ENCODE data around the gene CARMIL1. TPM values are rescaled to one million over a fixed set of nuclear protein-coding genes. Genes with fewer than 3 reads are reported as not detected.

Gene CARMIL1
- total RNA-seq, 1 experiment from 2014 or later: 23.6 TPM

DNA sequence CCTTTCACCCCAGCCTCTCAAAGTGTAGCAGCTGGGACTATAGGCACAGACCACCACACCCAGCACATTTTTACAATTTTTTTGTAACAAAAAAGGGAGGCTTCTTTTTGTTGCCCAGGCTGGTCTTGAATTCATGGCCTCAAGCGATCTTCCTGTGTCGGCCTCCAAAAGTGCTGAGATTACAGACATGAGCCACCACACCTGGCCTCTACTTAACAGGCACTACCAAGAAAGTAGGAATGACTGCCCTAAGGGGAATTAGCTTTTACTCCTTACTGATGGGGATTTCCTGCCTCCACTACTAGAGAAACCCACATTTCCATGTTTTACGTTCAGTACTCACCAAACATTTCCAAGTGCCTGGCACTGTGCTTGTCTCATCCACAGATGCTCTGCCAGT, 109.6 kb downstream of the CARMIL1 start:
- Mint-ChIP-seq H3K27me3 (ENCODE audit: low read depth) (no peaks in the 10 kb centered on the region), H3K27ac (no peak overlapping the region; a peak in 1 of 7 replicates), H3K4me3 (no peak overlapping the region), H3K9me3 (no peaks in the 10 kb centered on the region), H3K4me1 (peaks cover 7 to 10% of the 10 kb centered on the region in 2 experiments), H3K36me3 (ENCODE audit: insufficient read depth in 1 of 3, low read depth in 3 of 3) (no peaks in the 10 kb centered on the region)
- H4K5ac ChIP-seq (ENCODE audit: insufficient read length, low read depth, low read length): no peak overlapping the region
- H2BK12ac ChIP-seq (ENCODE audit: insufficient read length, low read depth, low read length): no peak overlapping the region
- no peaks in the 10 kb centered on the region for H3K4me1 ChIP-seq (ENCODE audit: insufficient read depth, low read length)
- H3K9ac ChIP-seq (ENCODE audit: extremely low read depth, insufficient read length, low read length): no peak overlapping the region
- no peaks in the 10 kb centered on the region for H3K9me3 ChIP-seq (ENCODE audit: control insufficient read depth, low read depth, low read length)
- H2BK120ac ChIP-seq (ENCODE audit: low read depth, low read length, poor library complexity, severe bottlenecking): no peak overlapping the region
- no peak overlapping the region for H4K91ac ChIP-seq (ENCODE audit: insufficient read length, low read depth, low read length)
- H2BK20ac ChIP-seq (ENCODE audit: low read depth, low read length, poor library complexity, severe bottlenecking): no peak overlapping the region
- no peak overlapping the region for H2AFZ ChIP-seq (ENCODE audit: low read length)
- H4K8ac ChIP-seq (replicated peaks; ENCODE audit: insufficient read length, low read depth, low read length): no peak overlapping the region
- peaks cover 4% of the 10 kb centered on the region; the same call in 1 of the 2 replicates for H3K79me2 ChIP-seq (ENCODE audit: insufficient read depth, low read length)
- no peaks in the 10 kb centered on the region for H3K27me3 ChIP-seq (ENCODE audit: insufficient read depth, low read length)
- H3K4me2 ChIP-seq (ENCODE audit: insufficient read depth, insufficient read length, low read length): no peak overlapping the region
- no peak overlapping the region for H3K4ac ChIP-seq (ENCODE audit: low read depth, low read length)
- no peak overlapping the region for H3K23ac ChIP-seq (ENCODE audit: insufficient read length, low read depth, low read length)
- no peak overlapping the region for H3K14ac ChIP-seq (ENCODE audit: insufficient read depth, low read length)
- H3K79me1 ChIP-seq (ENCODE audit: insufficient read depth, low read depth, low read length, poor library complexity, severe bottlenecking): peaks cover 3% of the 10 kb centered on the region
- H3K18ac ChIP-seq (ENCODE audit: insufficient read length, low read depth, low read length): no peak overlapping the region
- TF ChIP-seq, protein P1, sequence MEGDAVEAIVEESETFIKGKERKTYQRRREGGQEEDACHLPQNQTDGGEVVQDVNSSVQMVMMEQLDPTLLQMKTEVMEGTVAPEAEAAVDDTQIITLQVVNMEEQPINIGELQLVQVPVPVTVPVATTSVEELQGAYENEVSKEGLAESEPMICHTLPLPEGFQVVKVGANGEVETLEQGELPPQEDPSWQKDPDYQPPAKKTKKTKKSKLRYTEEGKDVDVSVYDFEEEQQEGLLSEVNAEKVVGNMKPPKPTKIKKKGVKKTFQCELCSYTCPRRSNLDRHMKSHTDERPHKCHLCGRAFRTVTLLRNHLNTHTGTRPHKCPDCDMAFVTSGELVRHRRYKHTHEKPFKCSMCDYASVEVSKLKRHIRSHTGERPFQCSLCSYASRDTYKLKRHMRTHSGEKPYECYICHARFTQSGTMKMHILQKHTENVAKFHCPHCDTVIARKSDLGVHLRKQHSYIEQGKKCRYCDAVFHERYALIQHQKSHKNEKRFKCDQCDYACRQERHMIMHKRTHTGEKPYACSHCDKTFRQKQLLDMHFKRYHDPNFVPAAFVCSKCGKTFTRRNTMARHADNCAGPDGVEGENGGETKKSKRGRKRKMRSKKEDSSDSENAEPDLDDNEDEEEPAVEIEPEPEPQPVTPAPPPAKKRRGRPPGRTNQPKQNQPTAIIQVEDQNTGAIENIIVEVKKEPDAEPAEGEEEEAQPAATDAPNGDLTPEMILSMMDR (conservative IDR thresholded peaks at IDR 0.05): no peak
- H3K27ac ChIP-seq (ENCODE audit: insufficient read length, low read depth, low read length): no peak overlapping the region
- no peaks in the 10 kb centered on the region for H4K20me1 ChIP-seq (ENCODE audit: control insufficient read depth, insufficient read depth, insufficient read length)
- H3K56ac ChIP-seq (ENCODE audit: insufficient read length, low read depth, low read length): no peak overlapping the region
- no peak overlapping the region for H2BK5ac ChIP-seq (ENCODE audit: insufficient read length, low read length)
- H3T11ph ChIP-seq (ENCODE audit: low read length): no peak overlapping the region
- no peak overlapping the region for H2BK15ac ChIP-seq (ENCODE audit: low read depth, low read length)
- H2AK5ac ChIP-seq (ENCODE audit: insufficient read length, low read length): no peak overlapping the region
- no CpG with 5 or more reads among the region's 3 CpGs for WGBS (ENCODE audit: extremely low coverage, insufficient read length, low lambda C conversion rate)
- no peak for DNase-seq
- H3K23me2 ChIP-seq (ENCODE audit: insufficient read length, low read depth, low read length, poor library complexity, severe bottlenecking): no peaks in the 10 kb centered on the region

Measured in H9 (cell line).